ENCODE results near the gene METTL1.
"Not testable (repeated sequence)": the region's sequence is repeated elsewhere in the genome, so short reads cannot be mapped to it uniquely, and the experiment has no call there.

The METTL1 gene

DNA sequence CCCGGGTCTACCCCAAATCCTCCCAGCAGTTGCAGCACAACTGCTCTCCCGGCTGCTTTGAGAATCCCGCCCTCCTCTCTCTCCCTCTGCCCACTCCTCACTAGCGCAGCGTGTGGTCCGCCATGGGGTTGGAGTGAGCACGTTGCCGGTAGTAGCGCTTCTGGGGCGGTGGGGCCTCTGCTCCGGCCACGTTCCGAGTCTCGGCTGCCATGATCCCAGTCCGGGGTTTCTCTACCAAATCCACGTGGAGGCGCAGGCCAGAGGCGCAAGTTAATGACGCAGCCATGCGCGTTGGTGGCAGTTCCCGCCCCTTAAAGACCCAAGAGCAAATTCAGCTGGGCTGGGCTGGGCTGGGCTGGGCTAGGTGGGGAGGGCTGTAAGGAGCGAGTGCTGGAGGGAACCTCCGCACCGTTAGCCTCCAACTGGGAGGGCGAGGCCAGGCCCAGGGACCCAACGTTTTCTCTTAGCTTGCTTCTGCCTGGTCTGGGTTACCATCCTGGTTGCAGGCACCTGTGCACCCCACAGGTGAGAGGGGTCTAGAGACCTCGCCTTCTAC, at the start of gene METTL1:
METTL1 (minus strand) TSS at position 233 of the 556 bp plus-strand sequence; CDS start at position 211, 22 bp downstream.
- peak; percentile 81 for DNase-seq (ENCODE audit: low read depth)

DNA sequence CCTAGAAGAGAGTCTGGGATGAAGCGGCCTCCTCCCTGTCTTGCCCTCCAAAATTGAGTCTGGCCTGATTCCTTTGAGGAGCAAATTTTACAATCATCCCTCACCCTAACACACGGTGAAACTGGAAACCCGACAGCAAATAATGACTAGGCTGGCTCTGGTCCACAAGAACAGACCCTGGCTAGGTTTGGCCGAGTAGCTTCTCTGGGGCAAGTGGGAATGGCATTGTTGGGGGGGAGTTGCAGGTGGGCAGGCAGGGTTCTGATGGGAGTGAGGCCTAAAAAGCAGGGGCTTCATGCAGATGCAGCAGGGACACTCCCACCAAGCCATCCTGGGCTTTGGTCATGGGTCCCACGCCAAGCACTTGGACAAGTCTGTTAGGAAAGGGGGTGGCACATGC, 49.1 kb upstream of the METTL1 start:
- not testable (repeated sequence) for DNase-seq (ENCODE audit: low read depth)

DNA sequence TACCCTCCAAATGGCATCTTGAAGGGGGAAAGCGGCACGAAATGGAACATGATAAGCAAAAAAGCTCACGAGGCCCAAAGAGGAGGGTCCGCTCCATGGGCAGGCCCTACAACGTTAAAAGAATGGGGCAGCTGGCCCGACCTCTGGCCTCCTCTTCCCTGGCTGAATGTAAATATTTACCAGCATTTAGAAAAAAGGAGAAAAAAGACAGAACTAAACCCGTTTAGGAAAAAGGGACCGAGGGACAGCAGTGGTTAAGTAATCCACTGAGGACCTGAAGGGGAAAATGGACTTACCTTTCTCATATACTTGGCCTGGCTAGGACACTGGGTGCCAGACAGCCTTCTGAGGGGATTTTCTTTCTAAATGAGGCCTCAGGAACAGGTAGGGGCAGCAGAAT, 48.2 kb upstream of the METTL1 start:
- DNase-seq (ENCODE audit: low read depth): not testable (repeated sequence)

DNA sequence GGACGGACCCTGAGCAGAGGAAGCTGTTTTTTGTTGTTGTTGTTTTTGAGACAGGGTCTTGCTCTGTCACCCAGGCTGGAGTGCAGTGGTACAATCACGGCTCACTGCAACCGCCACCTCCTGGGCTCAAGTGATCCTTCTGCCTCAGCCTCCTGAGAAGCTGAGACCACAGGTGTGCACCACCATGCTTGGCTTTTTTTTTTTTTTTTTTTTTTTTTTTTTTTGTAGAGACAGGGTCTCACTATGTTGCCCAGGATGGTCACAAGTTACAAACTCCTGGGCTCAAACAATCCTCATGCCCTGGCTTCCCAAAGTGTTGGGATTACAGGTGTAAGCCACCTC, 46.1 kb upstream of the METTL1 start:
- DNase-seq (ENCODE audit: low read depth): not testable (repeated sequence)

DNA sequence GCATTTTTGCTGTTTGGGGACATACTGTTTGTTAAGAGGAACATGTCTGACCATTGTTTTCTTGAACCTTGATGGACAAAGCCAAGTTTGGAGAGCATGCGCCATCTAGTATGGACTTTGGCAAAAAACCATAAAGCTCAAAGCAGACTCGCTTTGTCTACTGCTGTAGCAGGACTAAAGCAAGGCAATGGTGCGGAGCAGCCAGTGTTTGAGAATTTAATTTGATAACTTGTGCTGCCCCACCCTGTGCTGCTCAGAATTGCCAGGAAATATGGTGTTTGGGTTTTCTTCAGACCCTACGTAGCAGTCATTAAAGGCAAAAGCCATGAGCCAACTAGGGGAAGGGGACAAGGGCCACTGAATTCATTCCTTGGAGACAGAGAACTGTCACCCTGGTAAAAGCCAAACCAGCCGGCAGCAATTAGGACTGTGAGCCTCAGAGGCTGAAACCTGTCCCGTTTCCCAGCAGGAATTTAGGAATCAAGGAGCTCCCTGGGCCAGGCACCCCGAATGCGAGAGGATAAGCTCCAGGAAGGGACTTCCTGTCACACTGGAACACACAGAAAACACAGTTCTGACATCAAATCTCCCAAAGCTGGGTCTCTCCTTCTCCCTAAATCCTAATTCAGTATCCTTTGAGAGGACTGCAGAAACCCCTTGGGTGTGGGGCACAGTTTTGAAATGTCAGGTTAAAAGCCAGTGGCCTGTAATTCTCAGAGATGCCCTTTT, 45.5 kb upstream of the METTL1 start:
- DNase-seq (ENCODE audit: low read depth): no peak

DNA sequence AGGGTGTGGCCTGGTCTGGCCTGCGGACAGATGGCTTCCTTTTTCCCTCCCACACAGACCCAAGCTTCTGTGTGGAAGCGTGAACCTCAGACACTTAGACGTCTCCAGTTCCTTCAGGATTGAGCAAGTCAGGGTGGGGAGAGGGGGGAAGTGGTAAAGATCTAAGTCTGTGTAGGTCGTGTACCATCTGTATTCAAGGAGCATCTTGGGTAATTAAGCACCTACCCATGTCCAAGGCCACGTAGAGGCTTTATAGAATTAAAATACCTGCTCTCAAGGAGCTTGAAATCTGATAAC, 44.9 kb upstream of the METTL1 start:
- DNase-seq (ENCODE audit: low read depth): peak; percentile 67

DNA sequence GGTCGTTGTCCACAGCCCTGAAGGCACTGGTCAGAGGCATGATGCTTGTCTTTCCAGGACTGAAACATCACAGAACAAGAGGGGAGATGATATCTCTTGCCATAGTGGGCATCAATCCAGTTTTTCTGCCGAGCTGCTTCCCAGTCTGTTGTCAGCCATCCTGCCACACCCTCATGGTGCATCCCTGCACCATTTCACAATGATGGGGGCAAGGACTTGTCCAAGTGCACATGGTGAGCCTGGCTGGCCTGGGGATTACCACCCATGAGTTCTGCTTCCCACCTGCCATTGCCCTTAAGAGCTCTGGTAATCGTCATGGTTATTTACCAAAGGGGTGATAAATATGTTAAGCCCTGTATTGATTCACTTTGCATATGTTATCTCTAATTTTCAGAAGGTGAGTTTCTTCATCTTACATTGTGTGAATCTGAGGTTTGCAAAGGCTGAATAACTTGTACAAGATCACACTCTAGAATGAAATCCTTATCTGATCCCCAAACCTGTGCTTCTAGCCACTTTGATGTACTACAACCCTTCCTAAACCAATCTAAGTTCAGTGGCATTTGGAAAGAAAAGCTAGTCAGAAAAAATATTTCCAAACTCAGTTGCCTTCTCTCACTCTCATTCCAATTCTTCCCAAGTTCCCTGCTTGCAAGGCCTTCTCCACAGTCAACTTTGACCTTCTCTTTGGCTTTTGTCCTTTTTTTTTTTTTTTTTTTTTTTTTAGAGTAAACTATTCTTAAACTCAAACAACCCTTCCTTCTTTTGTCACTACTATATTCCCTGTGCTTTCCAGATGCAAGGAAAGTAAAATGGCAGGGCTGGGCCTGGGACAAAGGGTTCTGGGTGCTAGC, 44.3 kb upstream of the METTL1 start:
- DNase-seq (ENCODE audit: low read depth): no peak

DNA sequence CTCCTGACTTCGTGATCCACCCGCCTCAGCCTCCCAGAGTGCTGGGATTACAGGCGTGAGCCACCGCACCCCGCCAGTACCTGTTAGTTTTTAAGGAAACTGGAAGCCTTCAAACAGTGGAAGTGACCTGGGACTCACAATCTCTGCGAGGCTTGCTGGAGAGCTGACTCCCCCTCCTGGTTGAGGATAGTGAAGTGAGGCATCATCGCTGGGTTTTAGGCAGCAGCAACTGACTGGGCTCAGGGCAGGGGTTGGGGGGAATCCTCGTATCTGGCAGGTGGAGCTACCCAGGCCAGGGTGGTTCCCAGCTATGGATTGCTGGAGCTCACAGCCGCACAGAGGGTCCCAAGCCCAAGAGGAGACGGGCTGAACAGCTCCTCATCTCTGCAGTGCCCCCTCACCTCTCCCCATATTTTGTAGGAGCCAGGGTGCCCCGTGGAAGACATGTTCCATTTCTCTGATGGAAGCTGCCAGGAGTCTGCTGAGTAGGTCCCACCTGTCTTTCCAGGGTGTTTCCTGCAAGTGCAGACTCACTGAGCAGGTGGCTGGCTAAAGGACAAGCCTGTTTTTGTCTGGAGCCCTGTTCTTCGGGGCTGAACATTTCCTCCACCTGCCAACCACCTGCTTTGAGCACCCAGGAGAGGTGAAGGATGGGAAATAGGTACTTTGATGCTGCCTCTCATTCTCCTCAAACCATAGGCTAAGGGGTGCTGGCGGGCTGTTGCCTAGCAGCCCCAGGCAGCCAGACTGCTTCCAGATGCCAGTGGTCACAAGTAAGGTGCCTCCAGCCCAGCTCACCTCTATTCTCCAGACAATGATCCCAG, 43.5 kb upstream of the METTL1 start:
- DNase-seq (ENCODE audit: low read depth): no peak

DNA sequence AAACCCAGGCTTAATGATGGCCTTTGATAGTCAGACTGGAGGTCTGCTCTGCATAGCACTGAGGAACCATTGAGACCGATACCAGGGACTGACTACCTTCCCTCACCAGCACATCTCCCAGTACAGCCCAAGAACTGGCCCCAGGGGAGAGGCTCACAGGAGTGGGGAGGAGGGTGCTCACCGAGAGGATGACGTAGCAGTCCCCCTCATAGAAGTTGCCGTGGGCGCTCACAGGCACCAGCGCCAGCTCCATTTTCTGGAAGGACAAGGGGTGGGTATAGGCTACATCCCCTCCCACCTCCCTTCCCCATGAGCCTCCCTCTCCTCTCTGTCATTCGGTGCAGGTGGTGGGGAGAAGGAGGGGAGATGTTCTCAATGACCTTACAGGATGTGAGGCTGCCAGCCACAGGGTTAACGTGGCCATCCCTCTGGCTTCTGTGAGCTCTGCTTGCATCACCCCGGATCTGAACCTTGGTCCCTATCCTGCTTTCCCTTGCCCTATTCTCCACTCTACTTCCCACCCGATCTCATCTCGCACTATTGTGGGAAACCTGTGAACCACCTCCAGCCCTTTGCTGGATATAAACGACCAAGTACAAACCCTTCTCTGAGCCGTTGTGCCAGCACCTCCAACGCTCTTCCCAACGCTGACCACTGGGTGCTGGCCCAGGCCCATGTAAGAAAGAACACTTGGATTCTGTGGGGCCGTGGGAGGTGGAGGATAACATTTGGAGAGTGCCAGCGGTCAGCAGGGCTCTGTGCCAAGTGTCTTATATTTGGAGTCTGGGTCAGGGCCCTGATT, 42.3 kb upstream of the METTL1 start:
- DNase-seq (ENCODE audit: low read depth): no peak

DNA sequence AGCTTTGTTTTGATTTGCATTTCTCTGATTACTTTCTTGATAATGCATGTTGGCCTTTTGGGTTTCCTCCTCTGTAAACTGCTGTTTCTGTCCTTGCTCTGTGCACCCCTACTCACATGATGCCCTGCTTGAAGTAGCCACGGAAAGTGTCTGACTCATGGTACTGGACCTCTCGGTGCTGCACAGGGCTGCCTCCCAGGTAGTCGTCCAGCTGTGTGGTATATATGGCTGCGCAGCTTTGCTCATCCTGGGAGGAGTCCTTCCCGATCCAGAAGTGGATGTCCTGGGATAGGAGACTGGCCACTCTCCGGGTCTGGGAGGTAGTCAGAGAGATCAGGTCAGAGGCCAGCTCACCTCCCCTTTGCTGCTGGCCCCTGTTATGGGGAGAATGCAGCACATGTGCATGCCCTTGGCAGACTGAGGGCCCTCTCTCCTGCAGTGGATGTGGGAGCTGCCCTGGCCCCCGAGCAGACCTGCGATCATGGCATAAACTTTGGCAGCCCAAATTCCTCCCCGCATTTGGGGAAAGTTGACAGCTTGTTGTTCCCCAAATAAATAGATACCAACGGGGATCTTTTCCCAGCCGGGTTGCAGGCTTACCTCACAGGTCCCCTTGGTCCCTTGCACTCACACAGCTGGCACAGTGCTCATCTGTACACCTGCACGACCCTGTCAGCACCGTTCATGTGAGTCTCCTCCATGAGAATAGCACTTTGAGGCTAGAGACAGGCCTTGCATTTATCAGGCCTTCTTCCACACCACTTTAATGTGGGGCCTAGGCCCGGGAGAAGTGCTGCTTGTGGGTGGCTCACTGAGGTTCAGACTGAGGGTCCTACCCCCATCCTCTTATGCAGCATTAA, 41.4 kb upstream of the METTL1 start:
- no peak for DNase-seq (ENCODE audit: low read depth)

DNA sequence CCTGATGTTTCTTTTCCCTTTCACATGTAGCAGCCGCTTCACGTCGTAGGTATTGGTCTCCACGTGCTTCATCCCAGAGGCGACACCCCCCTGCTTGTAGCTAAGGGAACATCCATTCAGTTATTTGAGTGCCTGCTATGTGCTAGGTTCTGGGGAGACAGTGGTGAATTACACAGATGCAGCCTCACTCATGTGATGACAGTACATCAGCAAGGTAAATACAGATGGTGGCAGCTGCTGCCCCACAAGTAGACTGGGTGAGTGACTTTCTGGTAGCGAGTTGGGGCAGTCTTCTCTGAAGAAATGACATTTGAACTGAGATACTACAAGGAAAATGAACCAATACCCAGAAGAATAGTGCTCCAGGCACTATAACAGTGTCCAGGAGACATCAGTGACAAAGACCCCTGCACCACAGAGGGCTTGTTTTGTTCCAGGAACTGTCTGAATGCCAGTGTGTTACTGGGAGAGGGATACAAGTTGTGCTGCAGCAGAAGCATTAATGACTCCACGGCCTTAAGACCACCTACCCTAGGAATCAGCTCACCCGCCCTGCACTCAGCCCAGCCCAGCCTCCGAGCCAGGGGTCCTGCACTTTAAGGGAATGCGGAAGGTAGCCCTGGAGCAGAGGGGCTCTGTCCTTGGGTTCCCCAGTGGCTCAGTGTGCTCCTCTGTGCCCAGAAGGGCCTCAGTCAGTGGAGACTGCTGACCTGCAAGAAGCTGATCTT, 39.3 kb upstream of the METTL1 start:
- DNase-seq (ENCODE audit: low read depth): no peak

DNA sequence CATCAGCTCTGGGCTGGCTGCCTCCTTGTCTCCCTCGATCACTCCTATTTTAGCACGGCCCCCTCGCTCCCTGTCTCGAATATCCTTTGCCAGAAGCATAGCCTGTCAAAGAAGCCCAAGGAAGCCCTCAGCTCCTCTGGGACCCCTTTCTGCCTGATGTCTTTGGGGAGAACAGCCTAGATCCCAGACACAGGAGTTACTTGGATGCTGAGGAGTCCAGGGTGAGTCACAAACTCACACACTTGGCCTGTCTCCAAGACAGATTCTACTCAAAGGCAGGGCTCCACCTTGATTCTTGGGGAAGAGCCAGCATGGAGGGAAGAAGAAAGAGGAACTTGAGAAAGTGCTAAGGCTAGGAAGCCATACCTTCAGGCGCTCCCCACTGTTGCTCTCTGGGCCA, 38.5 kb upstream of the METTL1 start:
- no peak for DNase-seq (ENCODE audit: low read depth)

DNA sequence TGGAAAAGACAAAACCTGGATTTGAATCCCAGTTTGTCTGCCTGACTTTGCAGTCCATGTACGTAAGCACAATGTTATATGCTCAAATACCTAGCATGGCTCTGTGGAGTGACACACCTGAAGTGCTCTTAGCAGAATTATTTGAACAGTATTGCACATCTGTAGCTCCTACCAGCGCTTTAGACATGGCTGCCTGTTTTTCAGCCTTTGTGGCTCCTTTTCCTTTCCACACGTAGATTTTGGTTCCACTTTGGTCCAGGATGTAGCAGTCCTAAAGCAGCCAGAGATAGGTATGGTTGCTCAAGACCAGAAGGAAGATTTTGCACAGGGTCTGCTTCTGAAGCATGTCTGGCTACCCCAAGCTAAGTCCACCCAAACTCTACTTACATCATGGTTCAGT, 37.5 kb upstream of the METTL1 start:
- no peak for DNase-seq (ENCODE audit: low read depth)

DNA sequence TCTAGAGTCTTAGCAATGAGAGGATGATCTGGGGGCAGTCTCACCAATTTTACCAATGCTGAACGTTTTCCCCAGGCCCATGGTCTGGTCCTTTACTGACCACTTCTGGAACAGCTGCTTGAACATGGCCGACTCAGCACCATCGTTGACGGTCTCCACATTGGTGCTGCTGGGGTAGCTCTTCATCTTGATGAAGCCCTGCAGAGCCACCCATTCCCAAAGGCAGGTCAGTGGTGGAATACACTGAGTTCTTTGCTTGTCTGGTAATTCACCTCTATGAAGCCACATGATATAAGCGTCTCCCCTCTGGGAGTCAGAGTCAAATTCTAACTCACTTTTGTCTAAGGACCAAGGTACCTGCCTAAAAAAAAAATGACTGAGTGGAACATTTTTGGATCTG, 36.4 kb upstream of the METTL1 start:
- DNase-seq (ENCODE audit: low read depth): no peak

DNA sequence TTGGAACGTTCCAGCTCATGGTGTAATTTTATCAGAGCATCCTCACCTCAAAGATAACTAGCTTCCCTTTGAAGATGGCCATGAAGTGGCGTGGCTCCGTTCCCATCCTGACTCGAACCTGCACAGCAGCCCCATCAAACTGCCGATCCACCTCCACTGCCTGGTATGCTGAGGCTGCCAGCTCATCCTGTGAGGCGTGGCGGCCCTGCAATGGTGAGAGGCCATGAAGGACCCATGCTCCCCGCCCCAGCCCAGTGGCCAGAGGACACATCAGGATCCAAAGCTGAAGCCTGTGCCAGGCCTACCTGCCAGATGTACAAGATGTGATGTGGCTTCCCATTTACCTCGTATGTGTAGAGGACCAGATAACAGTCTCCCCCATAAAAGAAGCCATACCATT, 35.4 kb upstream of the METTL1 start:
- no peak for DNase-seq (ENCODE audit: low read depth)

DNA sequence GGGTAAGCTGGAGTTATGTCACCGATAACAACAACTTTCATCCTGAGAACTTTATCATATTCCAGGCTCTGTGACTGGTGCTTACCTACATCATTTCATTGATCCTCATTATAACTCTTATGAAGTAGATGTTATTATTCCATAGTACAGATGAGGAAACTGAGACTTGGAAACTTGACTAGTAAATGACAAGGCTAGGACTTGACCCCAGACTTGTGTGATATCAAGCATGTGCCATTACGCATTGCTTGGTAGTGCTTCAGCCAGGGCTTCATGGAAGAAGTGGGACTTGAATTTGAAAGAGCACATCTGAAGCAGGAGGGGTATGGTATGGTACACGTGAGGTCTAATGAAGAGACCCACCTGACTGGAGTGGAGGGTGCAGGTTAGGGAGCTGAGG, 34.8 kb upstream of the METTL1 start:
- no peak for DNase-seq (ENCODE audit: low read depth)

DNA sequence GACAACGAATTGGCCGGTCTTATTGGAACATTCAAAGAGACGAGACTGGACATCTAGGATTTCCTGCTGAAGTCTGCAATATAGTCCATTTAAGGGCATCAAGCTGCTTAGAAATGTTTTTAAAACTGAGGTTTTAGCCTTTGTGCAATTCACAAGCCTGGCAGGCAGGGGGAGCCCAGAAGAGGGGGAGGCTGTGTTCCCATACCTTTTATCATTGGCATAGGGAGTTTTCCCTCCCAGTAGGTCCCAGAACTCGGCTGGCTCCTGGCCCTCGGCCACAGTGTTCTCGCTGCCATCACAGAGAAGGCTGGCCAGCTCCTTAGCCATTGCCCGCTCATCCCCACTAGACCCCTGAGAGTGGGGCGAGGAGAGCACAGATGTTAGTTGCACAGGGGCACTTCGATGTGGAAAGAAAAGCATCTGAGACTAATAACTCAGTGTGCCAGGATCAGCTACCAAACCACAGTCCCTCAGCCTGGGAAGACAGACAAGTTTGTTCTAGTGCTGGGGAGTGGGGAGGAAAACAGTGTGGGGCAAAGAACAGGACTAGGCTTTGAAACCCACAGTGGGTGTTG, 31.5 kb upstream of the METTL1 start:
- DNase-seq (ENCODE audit: low read depth): no peak

DNA sequence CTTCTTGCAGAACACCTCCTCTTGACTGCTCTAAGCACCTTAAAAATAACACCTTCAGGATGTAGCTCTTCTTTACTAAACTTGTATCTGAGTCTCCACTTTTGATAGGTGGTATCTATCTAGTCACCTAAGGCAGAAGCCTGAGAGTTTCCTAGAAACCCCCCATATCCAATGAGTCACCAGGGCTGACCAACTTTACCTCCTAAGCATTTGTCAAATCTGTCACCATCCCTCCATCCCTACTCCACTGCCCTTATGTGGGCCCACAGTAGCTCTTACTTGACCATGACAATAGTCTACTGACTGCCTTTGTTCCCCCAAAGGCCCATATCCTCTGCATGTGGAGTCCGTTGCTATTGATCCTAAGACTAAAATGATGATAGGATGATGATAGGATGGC, 30.7 kb upstream of the METTL1 start:
- DNase-seq (ENCODE audit: low read depth): no peak

DNA sequence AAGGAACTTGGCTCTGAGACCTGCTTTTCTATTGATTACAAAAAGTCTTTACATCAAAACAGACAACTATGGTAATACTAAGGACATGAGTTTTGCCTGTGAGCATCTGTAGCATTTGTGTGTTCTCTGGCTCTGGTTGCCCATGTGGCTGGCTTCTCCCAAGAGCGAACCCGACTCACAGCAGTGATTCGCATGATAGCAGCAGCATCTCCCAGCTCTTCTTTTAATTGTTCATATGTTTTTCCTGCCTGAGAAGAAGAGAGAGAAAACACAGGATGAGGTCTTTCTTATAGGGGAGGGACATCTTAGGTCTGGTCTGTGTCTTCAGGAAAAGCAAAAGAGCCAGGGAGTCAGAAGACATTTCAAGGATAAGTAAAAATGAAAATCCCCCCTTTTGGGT, 29.1 kb upstream of the METTL1 start:
- no peak for DNase-seq (ENCODE audit: low read depth)

DNA sequence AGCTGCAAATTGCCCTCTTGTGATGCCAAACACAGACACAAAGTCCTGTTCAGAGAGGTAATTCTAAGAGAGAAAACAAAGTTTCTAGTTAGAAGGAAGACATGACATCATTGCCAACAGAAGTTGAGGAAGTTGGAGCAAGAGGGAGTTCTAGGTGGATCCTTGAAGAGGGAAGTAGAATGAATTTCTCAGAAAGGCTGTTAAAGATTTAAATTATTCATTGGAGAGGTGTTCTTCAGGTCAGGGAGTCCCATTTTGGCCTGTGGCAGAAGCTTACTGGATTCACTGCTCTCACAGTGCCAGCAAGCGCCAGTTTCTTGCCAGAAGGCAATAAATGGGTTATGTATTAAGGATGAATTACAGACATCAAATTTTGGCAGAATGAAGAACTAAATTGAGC, 26.0 kb upstream of the METTL1 start:
- no peak for DNase-seq (ENCODE audit: low read depth)
